ENCODE measurements around the gene RAD51B. TPM values are rescaled to one million over a fixed set of nuclear protein-coding genes. Genes with fewer than 3 reads are reported as not detected.
A peak's percentile ranks its signal among the peaks of the same experiment; 100 is the strongest.

The RAD51B gene
- total RNA-seq, 1 experiment from 2014 or later: 23.3 TPM

DNA sequence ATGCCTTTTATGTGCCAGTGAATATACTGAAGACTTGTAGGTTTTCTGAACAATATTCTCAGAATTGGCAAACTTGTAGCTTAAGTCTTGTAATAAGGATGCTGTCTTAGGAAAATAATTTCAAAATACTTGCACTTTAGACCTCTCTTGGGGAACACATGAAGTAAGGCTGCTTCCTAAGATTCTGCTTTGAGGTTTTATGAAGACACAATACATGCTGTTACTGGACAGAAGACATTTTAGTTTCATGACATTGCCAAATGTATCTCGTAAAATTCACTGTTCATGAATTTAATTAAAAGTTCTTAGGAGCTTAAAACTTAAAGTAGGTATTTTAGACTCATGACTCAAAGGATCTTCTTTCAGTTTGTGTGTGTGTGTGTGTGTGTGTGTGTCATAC, 80.7 kb downstream of the RAD51B start:
- H3K4me1 ChIP-seq (ENCODE audit: insufficient read depth, low read length, poor library complexity, severe bottlenecking): no peaks in the 10 kb centered on the region
- ChIA-PET CTCF (no interaction called here), POLR2A (ENCODE audit: low non-redundant PET) (no interaction called here)
- intact Hi-C loops (cut with micrococcal nuclease; ENCODE audit: unreplicated experiment): no loop called here
- H3K27ac ChIP-seq (ENCODE audit: low read depth, low read length, poor library complexity, severe bottlenecking): no peak overlapping the region
- TF ChIP-seq, protein P1, sequence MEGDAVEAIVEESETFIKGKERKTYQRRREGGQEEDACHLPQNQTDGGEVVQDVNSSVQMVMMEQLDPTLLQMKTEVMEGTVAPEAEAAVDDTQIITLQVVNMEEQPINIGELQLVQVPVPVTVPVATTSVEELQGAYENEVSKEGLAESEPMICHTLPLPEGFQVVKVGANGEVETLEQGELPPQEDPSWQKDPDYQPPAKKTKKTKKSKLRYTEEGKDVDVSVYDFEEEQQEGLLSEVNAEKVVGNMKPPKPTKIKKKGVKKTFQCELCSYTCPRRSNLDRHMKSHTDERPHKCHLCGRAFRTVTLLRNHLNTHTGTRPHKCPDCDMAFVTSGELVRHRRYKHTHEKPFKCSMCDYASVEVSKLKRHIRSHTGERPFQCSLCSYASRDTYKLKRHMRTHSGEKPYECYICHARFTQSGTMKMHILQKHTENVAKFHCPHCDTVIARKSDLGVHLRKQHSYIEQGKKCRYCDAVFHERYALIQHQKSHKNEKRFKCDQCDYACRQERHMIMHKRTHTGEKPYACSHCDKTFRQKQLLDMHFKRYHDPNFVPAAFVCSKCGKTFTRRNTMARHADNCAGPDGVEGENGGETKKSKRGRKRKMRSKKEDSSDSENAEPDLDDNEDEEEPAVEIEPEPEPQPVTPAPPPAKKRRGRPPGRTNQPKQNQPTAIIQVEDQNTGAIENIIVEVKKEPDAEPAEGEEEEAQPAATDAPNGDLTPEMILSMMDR (conservative IDR thresholded peaks at IDR 0.05; ENCODE audit: low read depth, low read length): no peak
- no peak for TF ChIP-seq EZH2 (IDR thresholded peaks at IDR 0.05; ENCODE audit: borderline replicate concordance, low read depth, low read length, poor library complexity, severe bottlenecking)
- no peak overlapping the region for H3K4me3 ChIP-seq (ENCODE audit: low read depth, low read length, poor library complexity, severe bottlenecking)
- H3K9me3 ChIP-seq (ENCODE audit: low read depth, low read length, poor library complexity, severe bottlenecking): no peaks in the 10 kb centered on the region
- BruUV-seq (replicated peaks): no TSS peak
- no peaks in the 10 kb centered on the region for H3K36me3 ChIP-seq (ENCODE audit: insufficient read depth, low read length, poor library complexity, severe bottlenecking)
- H3K27me3 ChIP-seq (replicated peaks; ENCODE audit: insufficient read depth, low read depth, low read length, poor library complexity): no peaks in the 10 kb centered on the region
- DNase-seq (ENCODE audit: low spot score): peak; percentile 14

DNA sequence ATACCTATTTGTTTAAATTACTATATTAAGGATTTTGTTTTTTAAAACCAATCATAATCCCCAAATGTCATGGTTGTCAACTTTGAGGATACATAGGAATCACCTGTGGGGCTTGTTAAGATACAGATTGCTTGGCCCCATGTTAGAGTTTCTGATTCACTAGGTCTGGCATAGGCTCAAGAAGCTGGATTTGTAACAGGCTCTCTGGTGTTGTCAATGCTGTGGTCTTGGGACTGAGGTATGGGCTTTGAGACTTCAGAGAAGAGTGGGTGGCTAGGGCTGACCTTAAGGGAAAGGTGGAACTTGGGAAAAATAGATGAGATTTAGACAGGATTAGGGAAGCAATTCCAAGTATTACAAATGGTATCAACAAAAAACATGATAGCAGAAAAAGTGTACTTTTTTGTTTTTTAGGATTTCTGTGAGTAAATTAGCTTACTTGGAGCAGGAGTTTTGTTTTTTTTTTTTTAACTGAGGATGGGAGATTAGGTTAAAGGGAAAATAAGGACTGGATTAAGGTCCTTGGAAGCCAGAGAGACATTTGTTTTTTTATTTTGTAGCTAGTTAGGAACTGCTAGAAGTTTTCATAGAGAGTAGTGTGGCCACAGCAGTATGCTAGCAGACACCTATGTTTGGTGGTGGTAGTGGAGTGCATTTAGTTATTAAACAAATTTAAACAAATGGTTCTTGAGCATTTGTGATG, 88.6 kb downstream of the RAD51B start:
- intact Hi-C loops (cut with micrococcal nuclease; ENCODE audit: unreplicated experiment): no loop called here
- Histone ChIP-seq H3K9me3 (ENCODE audit: low read depth, low read length, poor library complexity, severe bottlenecking) (no peaks in the 10 kb centered on the region), H3K4me1 (ENCODE audit: insufficient read depth, low read length, poor library complexity, severe bottlenecking) (no peaks in the 10 kb centered on the region), H3K27ac (ENCODE audit: low read depth, low read length, poor library complexity, severe bottlenecking) (no peak overlapping the region), H3K27me3 (replicated peaks; ENCODE audit: insufficient read depth, low read depth, low read length, poor library complexity) (no peaks in the 10 kb centered on the region), H3K36me3 (ENCODE audit: insufficient read depth, low read length, poor library complexity, severe bottlenecking) (no peaks in the 10 kb centered on the region), H3K4me3 (ENCODE audit: low read depth, low read length, poor library complexity, severe bottlenecking) (no peak overlapping the region)
- POLR2A ChIA-PET (ENCODE audit: low non-redundant PET): no interaction called here
- DNase-seq (ENCODE audit: low spot score): no peak
- TF ChIP-seq EZH2 (IDR thresholded peaks at IDR 0.05; ENCODE audit: borderline replicate concordance, low read depth, low read length, poor library complexity, severe bottlenecking): no peak
- TF ChIP-seq, protein P1 (conservative IDR thresholded peaks at IDR 0.05; ENCODE audit: low read depth, low read length): no peak
- no TSS peak for BruUV-seq (replicated peaks)
- CTCF ChIA-PET: interaction anchor here (0.7 kb wide), 1 partner anchor 19 kb away, joined by 4 read pairs; no protein-coding TSS in a partner anchor

DNA sequence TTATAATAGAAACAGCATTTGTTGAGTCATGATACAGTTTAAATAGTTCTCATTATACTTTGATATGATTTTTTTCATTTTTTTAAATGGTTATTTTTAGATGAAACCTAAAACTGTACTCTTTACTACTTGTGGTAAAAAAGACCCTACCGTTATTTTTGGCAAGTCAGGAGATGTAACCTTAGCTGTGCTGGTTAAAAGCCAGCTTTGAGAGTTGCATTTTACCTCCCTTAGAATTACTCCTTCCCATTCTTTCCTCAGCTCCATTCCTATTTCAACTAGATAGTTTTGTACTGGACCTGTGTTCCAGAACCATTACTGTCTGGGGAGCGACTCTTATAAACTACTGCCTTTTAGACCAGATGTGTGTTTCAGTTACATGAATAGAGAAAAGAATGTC, 92.0 kb downstream of the RAD51B start:
- Histone ChIP-seq H3K4me1 (ENCODE audit: insufficient read depth, low read length, poor library complexity, severe bottlenecking) (no peaks in the 10 kb centered on the region), H3K27me3 (replicated peaks; ENCODE audit: insufficient read depth, low read depth, low read length, poor library complexity) (no peaks in the 10 kb centered on the region), H3K36me3 (ENCODE audit: insufficient read depth, low read length, poor library complexity, severe bottlenecking) (no peaks in the 10 kb centered on the region), H3K27ac (ENCODE audit: low read depth, low read length, poor library complexity, severe bottlenecking) (no peak overlapping the region), H3K4me3 (ENCODE audit: low read depth, low read length, poor library complexity, severe bottlenecking) (no peak overlapping the region), H3K9me3 (ENCODE audit: low read depth, low read length, poor library complexity, severe bottlenecking) (no peaks in the 10 kb centered on the region)
- ChIA-PET CTCF (no interaction called here), POLR2A (ENCODE audit: low non-redundant PET) (no interaction called here)
- intact Hi-C loops (cut with micrococcal nuclease; ENCODE audit: unreplicated experiment): no loop called here
- DNase-seq (ENCODE audit: low spot score): no peak
- no TSS peak for BruUV-seq (replicated peaks)
- no peak for TF ChIP-seq EZH2 (IDR thresholded peaks at IDR 0.05; ENCODE audit: borderline replicate concordance, low read depth, low read length, poor library complexity, severe bottlenecking)
- TF ChIP-seq, protein P1 (conservative IDR thresholded peaks at IDR 0.05; ENCODE audit: low read depth, low read length): no peak

Measured in A673 (cell line).